SJCRH30 (cell line): ENCODE results near the gene NWD2. TPM values are rescaled to one million over a fixed set of nuclear protein-coding genes. Genes with fewer than 3 reads are reported as not detected.
A peak's percentile ranks its signal among the peaks of the same experiment; 100 is the strongest.

Source experiments
- DNase-seq, 2 experiments: peaks; one replicate each; pipeline ENCODE4 v3.0.0-alpha.2; 2015 to 2020
- H3K27ac ChIP-seq: fragments of 250-450 bp; sonication (Bioruptor Pico); 2 replicates; pipeline ENCODE4 v1.5.1; 2020; ENCODE audit warnings: mild to moderate bottlenecking, moderate library complexity
- H3K27me3 ChIP-seq: fragments of 250-450 bp; sonication (Bioruptor Pico); 2 replicates; pipeline ENCODE4 v1.5.1; 2020; ENCODE audit warnings: mild to moderate bottlenecking, moderate library complexity
- H3K36me3 ChIP-seq: fragments of 250-450 bp; sonication (Bioruptor Pico); 2 replicates; pipeline ENCODE4 v1.5.1; 2020; ENCODE audit warnings: mild to moderate bottlenecking, moderate library complexity
- H3K4me1 ChIP-seq: fragments of 250-450 bp; sonication (Bioruptor Pico); 2 replicates; pipeline ENCODE4 v1.5.1; 2020; ENCODE audit warnings: mild to moderate bottlenecking, moderate library complexity
- H3K4me3 ChIP-seq: fragments of 250-450 bp; sonication (Bioruptor Pico); 2 replicates; pipeline ENCODE4 v1.5.1; 2020; ENCODE audit warnings: mild to moderate bottlenecking, moderate library complexity
- H3K9me3 ChIP-seq: fragments of 250-450 bp; sonication (Bioruptor Pico); replicated peaks from 2 replicates; pipeline ENCODE4 v1.5.1; 2020; ENCODE audit warnings: mild to moderate bottlenecking, moderate library complexity
- total RNA-seq: library from RNA; depleted of rRNA; stranded (reverse); fragments of >200 nt; shearing (Covaris generic); gene quantifications from 2 replicates; pipeline ENCODE4 v1.2.3, GENCODE V29; 2014

Gene NWD2
- total RNA-seq, 1 experiment from 2014 or later: 0.02 TPM

DNA sequence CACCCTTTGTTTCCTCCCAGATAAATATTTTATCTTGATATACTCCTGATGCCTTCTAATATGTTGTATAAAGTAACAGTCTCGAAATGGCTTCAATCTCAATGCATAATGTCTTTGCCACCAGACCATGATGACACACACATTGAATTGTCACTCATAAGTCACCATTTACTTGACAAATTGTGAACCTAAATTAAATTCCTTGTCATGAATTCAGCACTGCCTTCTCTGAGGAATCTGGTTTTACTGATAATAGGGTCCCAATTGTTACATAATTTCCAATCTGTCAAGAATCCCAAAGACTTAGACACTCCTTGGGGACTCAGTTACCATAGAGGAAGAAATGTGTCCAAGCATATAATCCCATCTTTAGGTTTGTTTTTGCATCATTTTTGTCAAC lies 82.3 kb downstream of the NWD2 start:
- Histone ChIP-seq H3K36me3 (no peaks in the 10 kb centered on the region), H3K27me3 (no peaks in the 10 kb centered on the region), H3K4me1 (no peaks in the 10 kb centered on the region), H3K27ac (no peak overlapping the region), H3K9me3 (no peaks in the 10 kb centered on the region), H3K4me3 (no peak overlapping the region)
- DNase-seq: no peak

DNA sequence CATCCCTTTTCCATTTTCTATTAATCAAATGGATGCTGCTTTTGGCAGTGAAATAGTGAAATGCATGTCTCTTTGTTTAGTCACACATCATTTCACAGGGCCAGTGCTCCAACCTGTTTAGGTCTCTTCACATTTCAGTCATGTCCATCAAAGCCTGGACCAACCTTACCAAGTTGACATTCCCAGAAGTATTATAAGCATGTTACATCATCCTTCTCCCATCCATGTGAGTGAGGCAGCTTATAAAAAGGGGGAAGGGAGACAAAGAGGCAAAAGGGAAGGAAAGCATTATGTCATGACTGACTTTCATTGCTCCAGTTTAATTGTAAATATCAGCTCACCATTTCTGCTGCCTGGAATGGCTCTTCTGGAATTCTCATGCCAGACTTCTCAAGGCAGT lies 94.4 kb downstream of the NWD2 start:
- no peak overlapping the region for H3K27ac ChIP-seq
- DNase-seq: no peak
- H3K36me3 ChIP-seq: no peaks in the 10 kb centered on the region
- H3K9me3 ChIP-seq: no peaks in the 10 kb centered on the region
- no peaks in the 10 kb centered on the region for H3K4me1 ChIP-seq
- H3K4me3 ChIP-seq: no peak overlapping the region
- no peaks in the 10 kb centered on the region for H3K27me3 ChIP-seq

DNA sequence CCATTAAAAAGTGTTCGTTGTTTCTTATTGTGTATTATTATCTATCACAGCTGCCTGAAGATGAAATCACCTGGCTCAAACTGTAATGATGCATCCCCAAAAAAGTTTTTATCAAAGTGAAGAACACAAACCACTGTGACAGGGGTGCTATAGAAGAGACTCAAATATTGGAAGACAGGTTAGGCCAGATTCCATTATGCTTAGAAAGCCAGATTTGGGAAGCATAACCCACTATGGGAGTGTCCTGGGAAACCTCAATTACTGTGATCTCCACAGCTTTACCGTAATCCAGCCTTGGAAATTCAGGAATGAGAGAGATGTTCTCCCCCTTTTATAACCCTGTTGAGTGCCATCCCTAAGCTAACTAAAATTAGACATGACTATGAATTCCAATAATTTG lies 114.2 kb downstream of the NWD2 start:
- Histone ChIP-seq H3K36me3 (no peaks in the 10 kb centered on the region), H3K4me3 (no peak overlapping the region)
- no peak for DNase-seq

DNA sequence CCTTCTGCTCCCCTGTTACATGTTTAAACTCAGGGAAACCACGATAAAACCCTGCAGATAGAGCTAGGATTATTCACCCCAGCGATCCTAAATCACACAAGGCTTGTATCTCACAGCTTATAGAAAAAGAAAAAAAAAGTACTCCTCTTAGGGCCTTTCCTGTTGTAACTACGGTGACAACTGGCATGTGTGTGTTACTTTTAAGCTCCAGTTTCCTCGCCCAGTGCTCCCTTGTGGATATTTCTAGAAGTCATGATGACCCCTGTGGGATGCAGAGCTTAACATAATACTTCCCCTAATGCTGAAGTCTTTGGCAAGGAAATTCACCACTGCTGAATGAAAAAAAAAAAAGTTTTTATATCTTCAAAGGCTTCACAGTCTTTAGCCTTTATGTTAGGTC lies 114.7 kb downstream of the NWD2 start:
- H3K27me3 ChIP-seq: no peaks in the 10 kb centered on the region
- no peak overlapping the region for H3K4me3 ChIP-seq
- H3K9me3 ChIP-seq: peaks cover 8% of the 10 kb centered on the region
- peaks cover 29% of the 10 kb centered on the region for H3K4me1 ChIP-seq
- H3K27ac ChIP-seq: no peak overlapping the region
- H3K36me3 ChIP-seq: no peaks in the 10 kb centered on the region
- DNase-seq: peak; percentile 38 to 72

More for the DNA sequence above, 114.2 kb downstream of the NWD2 start:
- Histone ChIP-seq H3K4me1 (peaks cover 29% of the 10 kb centered on the region), H3K9me3 (peaks cover 8% of the 10 kb centered on the region), H3K27me3 (no peaks in the 10 kb centered on the region), H3K27ac (no peak overlapping the region)

DNA sequence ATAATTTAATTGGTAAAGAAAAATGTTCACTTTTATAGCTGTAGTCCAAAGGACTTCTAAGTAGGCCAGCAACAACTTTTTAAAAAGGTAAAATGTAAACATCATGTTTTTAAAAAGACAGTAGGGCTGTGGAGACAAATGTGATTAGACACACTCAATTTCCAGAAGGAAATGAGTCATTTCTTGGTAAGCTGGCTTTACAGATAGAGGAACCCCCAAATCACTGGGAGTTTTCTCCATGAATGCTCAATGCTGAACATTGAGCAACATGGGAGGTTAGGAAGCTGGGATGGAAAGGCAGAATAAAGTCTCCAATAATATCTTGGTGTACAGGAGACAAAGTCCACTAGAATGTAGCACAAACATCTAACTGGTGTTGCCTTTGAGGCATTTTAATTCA lies 121.3 kb downstream of the NWD2 start:
- Histone ChIP-seq H3K9me3 (peaks cover 7% of the 10 kb centered on the region), H3K4me1 (peaks cover 51% of the 10 kb centered on the region), H3K36me3 (no peaks in the 10 kb centered on the region), H3K27ac (peak overlapping the region; percentile 92), H3K27me3 (no peaks in the 10 kb centered on the region), H3K4me3 (no peak overlapping the region)
- peak; percentile 37 to 82 for DNase-seq

DNA sequence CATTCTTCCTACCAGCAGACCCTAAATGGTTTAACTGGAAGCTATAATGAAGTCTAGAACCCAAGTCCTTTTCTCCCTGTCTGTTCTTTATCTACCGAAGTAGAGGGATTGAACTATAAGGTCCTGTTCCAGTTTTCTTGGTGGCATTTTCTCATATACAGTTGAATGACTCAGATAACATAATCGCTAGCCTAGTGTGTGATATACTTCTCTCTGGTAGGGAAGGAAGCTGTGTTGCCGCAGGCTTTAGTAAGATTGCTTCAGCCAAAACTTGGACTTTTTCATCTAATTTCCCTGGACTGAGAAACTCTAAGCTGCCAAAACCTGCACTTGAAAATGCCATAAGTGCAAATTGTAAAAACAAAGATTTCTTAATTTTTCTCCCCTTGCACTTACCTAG lies 123.4 kb downstream of the NWD2 start:
- Histone ChIP-seq H3K4me3 (no peak overlapping the region), H3K9me3 (no peaks in the 10 kb centered on the region; the same call in 1 of the 2 replicates), H3K36me3 (no peaks in the 10 kb centered on the region), H3K27ac (no peak overlapping the region), H3K27me3 (no peaks in the 10 kb centered on the region), H3K4me1 (peaks cover 41% of the 10 kb centered on the region)
- no peak for DNase-seq

DNA sequence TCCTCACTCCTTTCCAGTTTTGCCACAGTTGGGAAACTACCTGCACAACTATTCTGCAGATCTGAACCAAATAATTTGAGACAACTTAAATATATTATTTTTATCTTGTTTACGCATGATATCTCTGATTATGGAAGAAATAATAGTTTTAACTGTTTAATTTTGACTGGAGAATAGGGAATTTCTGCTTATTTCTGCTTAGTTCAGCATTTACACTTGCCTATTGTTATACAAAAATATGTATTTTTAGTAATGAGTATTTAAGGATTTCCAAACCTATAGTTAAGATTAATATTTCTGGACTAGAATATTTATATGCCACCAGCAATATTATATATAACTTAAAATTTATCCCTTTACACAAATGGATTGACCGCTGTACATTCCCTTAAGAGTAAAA lies 125.5 kb downstream of the NWD2 start:
- no peaks in the 10 kb centered on the region for H3K36me3 ChIP-seq
- H3K4me3 ChIP-seq: no peak overlapping the region
- no peaks in the 10 kb centered on the region for H3K27me3 ChIP-seq
- DNase-seq: no peak
- H3K9me3 ChIP-seq: no peaks in the 10 kb centered on the region; the same call in 1 of the 2 replicates
- H3K4me1 ChIP-seq: peaks cover 27% of the 10 kb centered on the region
- H3K27ac ChIP-seq: no peak overlapping the region

DNA sequence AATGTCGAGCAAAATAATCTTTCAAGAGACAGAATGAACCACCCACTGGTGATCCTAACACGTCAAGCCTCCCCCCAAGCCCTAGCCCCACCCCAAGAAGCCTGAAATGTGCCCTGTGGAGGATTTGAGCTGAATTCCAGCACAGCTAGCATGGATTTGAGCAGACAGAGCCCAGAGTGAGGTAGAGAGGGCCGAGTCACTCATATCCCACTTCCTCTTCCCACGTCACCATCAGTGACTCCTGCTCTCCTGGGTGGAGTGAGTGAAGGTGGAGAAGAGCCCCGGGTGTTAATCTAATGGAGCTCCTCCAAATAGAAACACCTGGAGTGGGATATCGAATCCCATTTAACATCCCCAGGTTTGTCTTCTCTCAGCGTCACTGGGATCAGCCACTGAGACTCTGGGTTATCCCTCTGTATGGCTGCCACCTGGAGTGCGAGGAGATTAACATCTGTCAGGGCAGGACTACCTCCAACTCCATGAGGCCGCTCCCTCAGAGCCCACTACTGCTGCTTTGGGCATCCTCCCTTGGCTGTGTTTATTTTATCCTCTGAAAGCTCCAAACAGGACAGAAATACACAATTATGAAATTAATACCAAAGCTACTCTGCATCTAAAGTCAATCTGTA lies 136.6 kb downstream of the NWD2 start:
- H3K9me3 ChIP-seq: no peaks in the 10 kb centered on the region
- no peak overlapping the region for H3K27ac ChIP-seq
- H3K4me3 ChIP-seq: no peak overlapping the region
- H3K4me1 ChIP-seq: peaks cover 10% of the 10 kb centered on the region
- H3K27me3 ChIP-seq: no peaks in the 10 kb centered on the region
- no peak for DNase-seq
- no peaks in the 10 kb centered on the region for H3K36me3 ChIP-seq

DNA sequence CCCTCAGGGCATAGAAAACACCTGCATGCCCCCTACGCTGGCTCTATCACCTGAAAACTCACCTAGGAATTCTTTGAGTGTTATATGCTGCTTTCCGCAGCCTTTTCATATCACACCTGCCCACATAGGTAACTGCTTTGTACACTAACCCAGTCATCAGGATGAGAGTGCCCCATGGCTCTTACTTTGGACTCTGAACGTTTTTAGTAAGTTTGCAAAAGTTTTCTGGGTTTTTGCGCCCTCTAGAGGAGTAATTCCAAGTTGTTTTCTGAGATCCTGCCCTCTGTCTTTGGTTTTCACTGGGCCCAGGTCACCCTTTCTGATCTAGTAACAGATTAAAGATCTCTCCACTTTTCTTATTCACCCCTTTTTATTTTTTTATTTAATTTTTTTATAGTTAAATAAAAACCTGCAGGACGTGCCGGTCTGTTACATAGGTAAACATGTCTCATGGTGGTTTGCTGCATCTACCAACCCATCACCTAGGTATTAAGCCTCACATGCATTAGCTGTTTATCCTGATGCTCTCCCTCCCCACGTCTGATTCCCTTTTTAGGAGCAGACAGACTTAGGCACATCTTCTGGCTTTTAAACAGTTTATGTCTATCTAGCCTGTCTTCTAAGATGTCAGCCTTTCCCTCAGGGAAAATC lies 139.2 kb downstream of the NWD2 start:
- peak; percentile 33 to 79 for DNase-seq
- Histone ChIP-seq H3K4me1 (peaks cover 6% of the 10 kb centered on the region), H3K4me3 (no peak overlapping the region), H3K27me3 (no peaks in the 10 kb centered on the region), H3K36me3 (no peaks in the 10 kb centered on the region), H3K9me3 (no peaks in the 10 kb centered on the region), H3K27ac (no peak overlapping the region)

DNA sequence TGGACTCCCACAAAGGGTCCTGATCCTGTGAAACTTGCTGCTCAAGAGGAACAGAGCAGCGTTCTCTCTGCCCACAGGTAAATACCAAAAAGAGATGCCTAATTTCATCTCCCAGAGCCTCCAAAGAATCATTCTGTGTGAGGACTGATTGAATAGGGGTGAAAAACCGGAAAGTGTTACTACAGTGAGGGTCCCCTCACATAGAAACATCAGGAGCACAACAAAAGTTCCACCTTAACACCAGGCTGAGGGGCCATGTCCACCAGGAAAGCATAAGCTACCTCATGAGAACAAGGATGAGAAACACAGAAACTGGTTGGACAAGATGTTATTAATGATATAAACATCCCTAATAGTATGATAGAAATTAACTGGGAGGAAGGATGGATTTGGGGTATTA lies 140.9 kb downstream of the NWD2 start:
- H3K4me3 ChIP-seq: no peak overlapping the region
- DNase-seq: no peak
- no peaks in the 10 kb centered on the region for H3K27me3 ChIP-seq
- H3K27ac ChIP-seq: no peak overlapping the region
- no peaks in the 10 kb centered on the region for H3K9me3 ChIP-seq
- no peaks in the 10 kb centered on the region for H3K4me1 ChIP-seq
- H3K36me3 ChIP-seq: no peaks in the 10 kb centered on the region

DNA sequence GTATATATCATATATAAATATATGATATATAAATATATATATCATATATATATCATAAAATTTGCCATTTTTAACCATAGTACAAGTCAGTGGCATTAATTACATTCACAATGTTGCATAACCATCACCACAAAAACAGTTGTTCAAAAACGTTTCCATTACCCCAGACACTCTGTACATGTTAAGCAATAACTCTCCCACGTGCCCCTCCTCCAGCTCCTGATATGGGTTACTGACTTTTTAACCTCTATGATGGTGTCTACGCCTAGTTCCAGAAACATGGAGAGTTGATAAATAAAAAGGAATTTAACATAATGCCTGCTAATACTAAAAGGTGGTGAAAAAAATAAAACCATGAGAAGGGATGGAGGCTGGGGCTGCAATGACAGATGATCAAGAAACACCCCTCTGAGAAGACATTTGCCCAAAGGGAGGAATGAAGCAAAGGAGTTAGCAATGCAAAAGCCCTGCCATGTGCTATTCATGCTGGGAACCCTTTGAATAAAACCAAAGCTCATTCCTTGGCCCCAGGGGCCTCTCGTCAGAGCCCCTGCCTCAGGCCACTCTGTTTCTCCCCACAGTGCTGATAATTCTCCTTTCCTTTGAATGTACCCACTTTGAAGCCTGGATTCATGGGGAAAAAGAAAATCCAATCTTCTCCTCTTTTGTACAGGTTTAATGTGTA lies 144.3 kb downstream of the NWD2 start:
- H3K4me1 ChIP-seq: no peaks in the 10 kb centered on the region
- no peak for DNase-seq
- H3K27ac ChIP-seq: no peak overlapping the region
- H3K27me3 ChIP-seq: no peaks in the 10 kb centered on the region
- no peak overlapping the region for H3K4me3 ChIP-seq
- no peaks in the 10 kb centered on the region for H3K9me3 ChIP-seq
- H3K36me3 ChIP-seq: no peaks in the 10 kb centered on the region

DNA sequence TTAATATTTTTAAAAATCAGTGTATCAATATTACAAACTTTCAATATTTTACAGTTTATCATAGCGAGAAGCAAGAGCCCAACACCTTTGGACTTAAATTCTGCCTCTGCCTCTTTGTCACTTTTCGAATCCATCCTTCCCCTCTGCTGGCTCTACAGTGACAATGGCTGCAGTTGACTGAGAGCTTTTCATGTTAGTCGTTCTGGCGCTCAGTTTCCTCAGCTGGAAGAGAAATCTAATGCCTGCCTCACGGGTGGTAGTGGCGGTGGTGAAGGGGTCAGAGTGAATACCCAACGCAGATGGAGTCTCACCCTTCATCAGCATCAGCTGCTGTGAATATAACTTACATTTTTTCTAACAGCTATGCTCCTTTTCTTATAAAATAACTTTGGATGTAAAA lies 144.8 kb downstream of the NWD2 start:
- no peaks in the 10 kb centered on the region for H3K27me3 ChIP-seq
- no peak for DNase-seq
- no peaks in the 10 kb centered on the region for H3K36me3 ChIP-seq
- no peak overlapping the region for H3K27ac ChIP-seq
- H3K9me3 ChIP-seq: no peaks in the 10 kb centered on the region
- H3K4me3 ChIP-seq: no peak overlapping the region
- no peaks in the 10 kb centered on the region for H3K4me1 ChIP-seq

DNA sequence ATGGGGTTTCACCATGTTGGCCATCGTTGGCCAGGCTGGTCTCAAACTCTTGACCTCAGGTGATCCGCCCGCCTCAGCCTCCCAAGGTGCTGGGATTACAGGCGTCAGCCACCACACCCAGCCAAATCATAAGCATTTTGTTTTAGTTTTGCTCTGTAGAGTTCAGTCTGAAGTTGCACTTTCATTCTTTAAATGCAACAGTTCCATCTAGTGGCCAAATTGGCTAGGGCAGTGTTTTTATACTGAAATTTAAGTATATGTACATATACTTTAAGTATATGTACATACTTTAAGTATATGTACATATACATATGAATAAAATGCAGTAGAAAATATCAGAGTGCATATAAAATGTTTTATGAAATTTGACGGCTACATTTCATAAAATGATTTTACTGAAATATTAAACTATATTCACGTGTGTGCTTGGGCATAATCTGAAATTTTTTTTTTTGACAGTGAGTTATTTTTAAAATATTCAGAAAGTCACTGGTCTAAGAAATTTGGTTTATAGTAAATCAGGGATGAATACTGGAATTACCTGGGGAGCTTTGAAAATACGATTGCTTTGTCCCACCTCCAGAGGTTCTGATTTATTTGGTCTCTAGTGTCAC lies 145.5 kb downstream of the NWD2 start:
- Histone ChIP-seq H3K36me3 (no peaks in the 10 kb centered on the region), H3K27ac (no peak overlapping the region), H3K4me3 (no peak overlapping the region), H3K9me3 (no peaks in the 10 kb centered on the region), H3K27me3 (no peaks in the 10 kb centered on the region), H3K4me1 (no peaks in the 10 kb centered on the region)
- peak; percentile 25 to 78 for DNase-seq

DNA sequence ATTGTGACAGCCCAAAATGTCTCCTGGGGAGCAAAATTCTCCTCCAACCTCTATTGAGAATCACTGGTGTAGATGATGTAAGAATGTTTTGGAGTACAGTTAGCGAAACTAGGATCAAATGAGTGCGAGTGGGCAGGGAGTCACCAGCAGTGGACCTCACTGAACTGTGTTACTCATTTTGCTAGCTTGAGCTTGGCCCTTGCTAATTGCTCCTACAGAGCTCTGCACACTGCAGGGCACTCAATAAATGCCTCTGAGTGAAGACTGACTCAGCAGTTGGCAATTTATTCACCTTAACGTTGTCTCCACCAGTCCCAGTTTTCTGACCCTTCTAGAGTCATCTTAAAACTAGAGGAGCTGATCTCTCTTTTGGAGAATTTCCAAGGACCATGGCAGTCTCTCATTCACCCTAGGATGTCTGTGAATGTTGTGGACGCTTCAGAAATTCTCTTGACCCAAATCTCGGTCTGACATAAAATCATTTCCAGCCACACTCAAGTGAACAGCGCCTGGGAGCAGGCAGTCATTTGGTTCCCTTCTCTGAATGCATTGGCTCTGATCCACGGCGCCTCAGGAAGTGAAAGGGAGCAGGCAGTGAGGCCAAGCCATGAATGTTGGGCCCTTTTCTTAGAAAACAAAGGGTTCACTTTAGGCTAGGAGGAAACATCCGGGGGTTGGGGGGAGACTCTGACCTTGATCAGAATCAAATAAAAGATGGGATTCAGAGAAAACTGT lies 148.1 kb downstream of the NWD2 start:
- no peak for DNase-seq
- Histone ChIP-seq H3K36me3 (no peaks in the 10 kb centered on the region), H3K27me3 (no peaks in the 10 kb centered on the region), H3K27ac (no peak overlapping the region), H3K4me1 (no peaks in the 10 kb centered on the region), H3K4me3 (no peak overlapping the region), H3K9me3 (no peaks in the 10 kb centered on the region)

DNA sequence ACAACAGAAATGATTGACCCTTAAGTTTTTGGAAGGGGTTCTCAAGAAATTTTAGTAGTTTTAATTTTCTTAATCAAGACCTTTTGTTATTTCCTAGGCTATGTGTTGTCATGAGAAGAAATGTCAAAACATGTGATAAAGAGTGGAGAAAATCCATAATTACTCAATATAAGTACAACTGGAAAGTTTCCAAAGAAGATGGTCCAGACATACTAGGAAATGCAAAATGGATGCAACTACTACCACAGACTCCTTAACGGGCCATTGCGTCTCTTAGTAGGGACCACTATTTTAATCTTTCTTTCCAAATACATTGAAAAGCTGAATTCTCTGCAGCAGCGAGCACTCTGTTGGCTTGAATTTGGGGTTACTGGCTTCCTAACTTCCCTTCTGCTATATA lies 148.8 kb downstream of the NWD2 start:
- H3K4me3 ChIP-seq: no peak overlapping the region

More for the DNA sequence above, 148.8 kb downstream of the NWD2 start:
- Histone ChIP-seq H3K27me3 (no peaks in the 10 kb centered on the region), H3K4me1 (no peaks in the 10 kb centered on the region), H3K27ac (no peak overlapping the region), H3K36me3 (no peaks in the 10 kb centered on the region), H3K9me3 (no peaks in the 10 kb centered on the region)
- DNase-seq: no peak
